ENCODE results near the gene PJVK. TPM values are rescaled to one million over a fixed set of nuclear protein-coding genes. Genes with fewer than 3 reads are reported as not detected.

The PJVK gene
- total and polyA plus RNA-seq, 2 of the 13 experiments (the other 11 are each of a cell fraction or from before 2014, with no cell fraction given) = 1.2 to 2.6 TPM

- TF ChIP-seq ZBTB10 (CRISPR knock-in tag; IDR thresholded peaks at IDR 0.05; ENCODE audit: borderline replicate concordance) (peak; percentile 20; the same call in 1 of the 2 replicates), ZNF543 (CRISPR knock-in tag; IDR thresholded peaks at IDR 0.05) (peak; percentile 94), ZNF713 (CRISPR knock-in tag; IDR thresholded peaks at IDR 0.05) (no peak), ZNF326 (CRISPR knock-in tag; IDR thresholded peaks at IDR 0.05; ENCODE audit: borderline replicate concordance) (no peak), THAP11 (CRISPR knock-in tag; IDR thresholded peaks at IDR 0.05) (peak; percentile 81; the same call in 1 of the 2 replicates), ZNF335 (CRISPR knock-in tag; IDR thresholded peaks at IDR 0.05) (0 out of 2 replicates have a peak, but pooled peaks have one; percentile 37), ZFX (CRISPR knock-in tag; IDR thresholded peaks at IDR 0.05; ENCODE audit: low read depth) (peak; percentile 99), WIZ (CRISPR knock-in tag; IDR thresholded peaks at IDR 0.05) (peak; percentile 74; the same call in 1 of the 2 replicates), GMEB1 (CRISPR knock-in tag; IDR thresholded peaks at IDR 0.05; ENCODE audit: borderline replicate concordance) (peak; percentile 87), KMT2B (CRISPR knock-in tag; IDR thresholded peaks at IDR 0.05) (no peak; the same call in none of the 2 replicates), ZNF414 (CRISPR knock-in tag; IDR thresholded peaks at IDR 0.05) (peak; percentile 93; the same call in 1 of the 2 replicates), MYC (CRISPR knock-in tag; IDR thresholded peaks at IDR 0.05; ENCODE audit: borderline replicate concordance) (peak; percentile 96), ZNF790 (CRISPR knock-in tag; IDR thresholded peaks at IDR 0.05; ENCODE audit: borderline replicate concordance) (peak; percentile 12), ZNF746 (CRISPR knock-in tag; IDR thresholded peaks at IDR 0.05) (peak; percentile 50; the same call in 1 of the 2 replicates), HNRNPLL (IDR thresholded peaks at IDR 0.05; ENCODE audit: low read depth, low read length, poor library complexity, severe bottlenecking) (peak; percentile 93), SNAI1 (CRISPR knock-in tag; IDR thresholded peaks at IDR 0.05; ENCODE audit: borderline replicate concordance) (peak; percentile 75; the same call in 1 of the 2 replicates), TRIM24 (CRISPR knock-in tag; IDR thresholded peaks at IDR 0.05) (no peak), PHF8 (CRISPR knock-in tag; IDR thresholded peaks at IDR 0.05) (peak; percentile 99), ARID3A (IDR thresholded peaks at IDR 0.05; ENCODE audit: low read depth, low read length) (0 out of 2 replicates have a peak, but pooled peaks have one; percentile 10), ZNF552 (CRISPR knock-in tag; IDR thresholded peaks at IDR 0.05; ENCODE audit: borderline replicate concordance) (no peak; the same call in 1 of the 2 replicates)
- TF ChIP-seq, protein P1, sequence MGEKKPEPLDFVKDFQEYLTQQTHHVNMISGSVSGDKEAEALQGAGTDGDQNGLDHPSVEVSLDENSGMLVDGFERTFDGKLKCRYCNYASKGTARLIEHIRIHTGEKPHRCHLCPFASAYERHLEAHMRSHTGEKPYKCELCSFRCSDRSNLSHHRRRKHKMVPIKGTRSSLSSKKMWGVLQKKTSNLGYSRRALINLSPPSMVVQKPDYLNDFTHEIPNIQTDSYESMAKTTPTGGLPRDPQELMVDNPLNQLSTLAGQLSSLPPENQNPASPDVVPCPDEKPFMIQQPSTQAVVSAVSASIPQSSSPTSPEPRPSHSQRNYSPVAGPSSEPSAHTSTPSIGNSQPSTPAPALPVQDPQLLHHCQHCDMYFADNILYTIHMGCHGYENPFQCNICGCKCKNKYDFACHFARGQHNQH (CRISPR knock-in tag; IDR thresholded peaks at IDR 0.05) = peak; percentile 89
Observed at GRCh38 chr2:178450774-178451525, at the start of gene PJVK, which contains the start of gene PRKRA (continued).
